Naive thymus-derived CD8-positive, alpha-beta T cell (primary cell): ENCODE measurements around the gene RAB3C. TPM values are rescaled to one million over a fixed set of nuclear protein-coding genes. Genes with fewer than 3 reads are reported as not detected.

Experiments
- ATAC-seq, 2 donors: fragments of 150-1000 bp; cut with Tn5 transposase in 1 of 2; sonication (Bioruptor Pico), chemical (Tn5 transposase) in 1 of 2; 1 replicate in 1 of 2; 2 replicates in 1 of 2; pipeline ENCODE4 v1.10.0; 2021; ENCODE audit warnings: mild to moderate bottlenecking in 2 of 2, moderate library complexity in 2 of 2
- POLR2A ChIA-PET: fragments of 350-600 bp; sonication (Branson Sonifier 250); formaldehyde crosslinking; loops from one replicate; lab custom pipeline; 2021; ENCODE audit warnings: antibody characterized with exemption; lab: Charles Lee
- DNase-seq, 10 donors: peaks; one replicate each; pipeline versions ENCODE4 v3.0.0 to v3.0.0-alpha.2; 2020 to 2022
- H3K27ac Mint-ChIP-seq, 10 donors: one replicate each; pipeline ENCODE4 v1.8.0; 2020 to 2022; ENCODE audit warnings: mild to moderate bottlenecking in 10 of 10, mixed read lengths in 10 of 10, moderate library complexity in 4 of 10, inconsistent platforms in 1 of 10
- H3K27me3 Mint-ChIP-seq, 5 donors: one replicate each; pipeline ENCODE4 v1.8.0; 2021 to 2022; ENCODE audit warnings: mixed read lengths in 5 of 5
- H3K36me3 Mint-ChIP-seq, 3 donors: one replicate each; pipeline ENCODE4 v1.8.0; 2020 to 2022; ENCODE audit warnings: mixed read lengths in 3 of 3, mild to moderate bottlenecking in 2 of 3, inconsistent platforms in 1 of 3
- H3K4me1 Mint-ChIP-seq, 4 donors: one replicate each; pipeline ENCODE4 v1.8.0; 2021 to 2022; ENCODE audit warnings: mixed read lengths in 4 of 4
- H3K4me3 Mint-ChIP-seq, 10 donors: one replicate each; pipeline ENCODE4 v1.8.0; 2020 to 2022; ENCODE audit warnings: mild to moderate bottlenecking in 10 of 10, mixed read lengths in 10 of 10, moderate library complexity in 6 of 10, inconsistent platforms in 1 of 10
- H3K9me3 Mint-ChIP-seq, 9 donors: one replicate each; pipeline ENCODE4 v1.8.0; 2020 to 2022; ENCODE audit warnings: mixed read lengths in 9 of 9, mild to moderate bottlenecking in 3 of 9, inconsistent platforms in 1 of 9, moderate library complexity in 1 of 9
- polyA plus RNA-seq, 3 donors: library from polyadenylated mRNA; unstranded; fragments of 300-500 nt; fragmentation: Illumina TruSeq; gene quantifications; one replicate each; pipeline ENCODE4 v1.2.3, GENCODE V29; 2021
- total RNA-seq, 8 experiments: library from RNA in 2 of 8; stranded (reverse) in 2 of 8; gene quantifications; one replicate each; pipeline ENCODE4 v1.2.3 and lab custom pipeline; 2021 to 2026

The RAB3C gene
- total and polyA plus RNA-seq, 5 experiments from 2014 or later: not detected

GRCh38 chr5:58620336-58620735 lies 37.5 kb downstream of the RAB3C start:
- no peak overlapping the region for H3K27ac Mint-ChIP-seq
- no peaks in the 10 kb centered on the region for H3K4me1 Mint-ChIP-seq
- POLR2A ChIA-PET: no interaction called here
- H3K9me3 Mint-ChIP-seq: no peaks in the 10 kb centered on the region
- ATAC-seq (no peak), DNase-seq (no peak)
- no peaks in the 10 kb centered on the region for H3K36me3 Mint-ChIP-seq
- no peaks in the 10 kb centered on the region for H3K27me3 Mint-ChIP-seq
- no peak overlapping the region for H3K4me3 Mint-ChIP-seq

- POLR2A ChIA-PET: no interaction called here
- H3K9me3 Mint-ChIP-seq: no peaks in the 10 kb centered on the region
- no peak overlapping the region for H3K4me3 Mint-ChIP-seq
- H3K27me3 Mint-ChIP-seq: peaks cover 0 to 3% (median 0%) of the 10 kb centered on the region in 5 donors
- DNase-seq (no peak), ATAC-seq (no peak)
- no peaks in the 10 kb centered on the region for H3K4me1 Mint-ChIP-seq
- H3K27ac Mint-ChIP-seq: no peak overlapping the region
- no peaks in the 10 kb centered on the region for H3K36me3 Mint-ChIP-seq
Measured at GRCh38 chr5:58622936-58623871, 40.3 kb downstream of the RAB3C start.

GRCh38 chr5:58628626-58629025 lies 45.8 kb downstream of the RAB3C start:
- H3K4me3 Mint-ChIP-seq: no peak overlapping the region

GRCh38 chr5:58629271-58630159 lies 46.6 kb downstream of the RAB3C start:
- Mint-ChIP-seq H3K4me3 (no peak overlapping the region), H3K27me3 (peaks cover 0 to 6% (median 0%) of the 10 kb centered on the region in 5 donors), H3K36me3 (no peaks in the 10 kb centered on the region), H3K9me3 (peaks cover 0 to 3% (median 0%) of the 10 kb centered on the region in 9 donors), H3K27ac (no peak overlapping the region), H3K4me1 (no peaks in the 10 kb centered on the region)
- no peak for ATAC-seq
- POLR2A ChIA-PET: no interaction called here
- DNase-seq: no peak

More at GRCh38 chr5:58628626-58629025, 45.8 kb downstream of the RAB3C start:
- POLR2A ChIA-PET: no interaction called here
- no peaks in the 10 kb centered on the region for H3K36me3 Mint-ChIP-seq
- peaks cover 0 to 3% (median 0%) of the 10 kb centered on the region in 9 donors for H3K9me3 Mint-ChIP-seq
- no peaks in the 10 kb centered on the region for H3K4me1 Mint-ChIP-seq
- no peak for ATAC-seq
- no peak overlapping the region for H3K27ac Mint-ChIP-seq
- peaks cover 0 to 6% (median 0%) of the 10 kb centered on the region in 5 donors for H3K27me3 Mint-ChIP-seq
- DNase-seq: no peak

- no peak for DNase-seq
- no peak overlapping the region for H3K27ac Mint-ChIP-seq
- no peaks in the 10 kb centered on the region for H3K4me1 Mint-ChIP-seq
- peaks cover 0 to 3% (median 0%) of the 10 kb centered on the region in 9 donors for H3K9me3 Mint-ChIP-seq
- H3K27me3 Mint-ChIP-seq: peaks cover 0 to 6% (median 0%) of the 10 kb centered on the region in 5 donors
- ATAC-seq: no peak
- POLR2A ChIA-PET: no interaction called here
- H3K4me3 Mint-ChIP-seq: no peak overlapping the region
- H3K36me3 Mint-ChIP-seq: no peaks in the 10 kb centered on the region
Measured at GRCh38 chr5:58631895-58632294, 49.0 kb downstream of the RAB3C start.

- POLR2A ChIA-PET: no interaction called here
- Mint-ChIP-seq H3K27ac (no peak overlapping the region), H3K36me3 (no peaks in the 10 kb centered on the region), H3K4me1 (no peaks in the 10 kb centered on the region), H3K4me3 (no peak overlapping the region), H3K27me3 (peaks cover 0 to 4% (median 0%) of the 10 kb centered on the region in 5 donors), H3K9me3 (peaks cover 0 to 3% (median 0%) of the 10 kb centered on the region in 9 donors)
- ATAC-seq (no peak), DNase-seq (no peak)
Measured at GRCh38 chr5:58635416-58635815, 52.5 kb downstream of the RAB3C start.

GRCh38 chr5:58640011-58640410 lies 57.1 kb downstream of the RAB3C start:
- no peak for ATAC-seq
- DNase-seq: no peak
- no peaks in the 10 kb centered on the region for H3K36me3 Mint-ChIP-seq
- no peaks in the 10 kb centered on the region for H3K9me3 Mint-ChIP-seq
- H3K27ac Mint-ChIP-seq: no peak overlapping the region
- H3K4me3 Mint-ChIP-seq: no peak overlapping the region
- POLR2A ChIA-PET: no interaction called here
- H3K4me1 Mint-ChIP-seq: no peaks in the 10 kb centered on the region
- peaks cover 0 to 4% (median 0%) of the 10 kb centered on the region in 5 donors for H3K27me3 Mint-ChIP-seq

- H3K9me3 Mint-ChIP-seq: no peaks in the 10 kb centered on the region
- no peaks in the 10 kb centered on the region for H3K4me1 Mint-ChIP-seq
- POLR2A ChIA-PET: no interaction called here
- peaks cover 0 to 4% (median 0%) of the 10 kb centered on the region in 5 donors for H3K27me3 Mint-ChIP-seq
- no peaks in the 10 kb centered on the region for H3K36me3 Mint-ChIP-seq
- DNase-seq (no peak), ATAC-seq (no peak)
- no peak overlapping the region for H3K4me3 Mint-ChIP-seq
- H3K27ac Mint-ChIP-seq: no peak overlapping the region
Measured at GRCh38 chr5:58641533-58641932, 58.7 kb downstream of the RAB3C start.

- H3K27ac Mint-ChIP-seq: no peak overlapping the region
- POLR2A ChIA-PET: no interaction called here
- peaks cover 0 to 1% (median 0%) of the 10 kb centered on the region in 4 donors for H3K4me1 Mint-ChIP-seq
- H3K36me3 Mint-ChIP-seq: no peaks in the 10 kb centered on the region
- no peaks in the 10 kb centered on the region for H3K9me3 Mint-ChIP-seq
- ATAC-seq (no peak), DNase-seq (no peak)
- no peak overlapping the region for H3K4me3 Mint-ChIP-seq
- peaks cover 0 to 9% (median 0%) of the 10 kb centered on the region in 5 donors for H3K27me3 Mint-ChIP-seq
Measured at GRCh38 chr5:58648846-58649245, 66.0 kb downstream of the RAB3C start.

GRCh38 chr5:58649716-58650115 lies 66.8 kb downstream of the RAB3C start:
- DNase-seq (no peak), ATAC-seq (no peak)
- Mint-ChIP-seq H3K4me3 (no peak overlapping the region), H3K36me3 (no peaks in the 10 kb centered on the region), H3K9me3 (no peaks in the 10 kb centered on the region), H3K27me3 (peaks cover 0 to 9% (median 0%) of the 10 kb centered on the region in 5 donors), H3K4me1 (peaks cover 0 to 1% (median 0%) of the 10 kb centered on the region in 4 donors), H3K27ac (no peak overlapping the region)
- POLR2A ChIA-PET: no interaction called here

GRCh38 chr5:58653521-58653920 lies 70.6 kb downstream of the RAB3C start:
- no peak for ATAC-seq
- no peak overlapping the region for H3K27ac Mint-ChIP-seq
- H3K9me3 Mint-ChIP-seq: peaks cover 0 to 3% (median 0%) of the 10 kb centered on the region in 9 donors

GRCh38 chr5:58666141-58666540 lies 83.3 kb downstream of the RAB3C start:
- POLR2A ChIA-PET: no interaction called here
- no peak for ATAC-seq

More at GRCh38 chr5:58653521-58653920, 70.6 kb downstream of the RAB3C start:
- no peak for DNase-seq
- Mint-ChIP-seq H3K4me3 (no peak overlapping the region), H3K36me3 (no peaks in the 10 kb centered on the region), H3K4me1 (peaks cover 0 to 1% (median 0%) of the 10 kb centered on the region in 4 donors), H3K27me3 (peaks cover 0 to 13% (median 0%) of the 10 kb centered on the region in 5 donors)
- POLR2A ChIA-PET: no interaction called here

More at GRCh38 chr5:58666141-58666540, 83.3 kb downstream of the RAB3C start:
- no peak overlapping the region for H3K4me3 Mint-ChIP-seq
- no peak overlapping the region for H3K27ac Mint-ChIP-seq
- H3K27me3 Mint-ChIP-seq: peaks cover 0 to 3% (median 0%) of the 10 kb centered on the region in 5 donors
- H3K4me1 Mint-ChIP-seq: no peaks in the 10 kb centered on the region
- no peaks in the 10 kb centered on the region for H3K36me3 Mint-ChIP-seq
- peaks cover 0 to 4% (median 0%) of the 10 kb centered on the region in 9 donors for H3K9me3 Mint-ChIP-seq
- DNase-seq: no peak
